Hematopoietic multipotent progenitor cell (in vitro differentiated cells): ENCODE data around the gene PSMD13. TPM values are rescaled to one million over a fixed set of nuclear protein-coding genes. Genes with fewer than 3 reads are reported as not detected.

Experiments
- DNase-seq, 3 donors: peaks; one replicate each; pipeline ENCODE4 v3.0.0-alpha.2; 2011 to 2015; ENCODE audit warnings: low read depth in 2 of 3, low spot score in 2 of 3
- total RNA-seq: library from RNA; depleted of rRNA; stranded (reverse); fragments of >200 nt; gene quantifications from one replicate; pipeline ENCODE4 v1.2.3, GENCODE V29; 2012

Gene PSMD13
- total RNA-seq, 1 donor = 73.2 TPM

GRCh38 chr11:203945-204586, 32.7 kb upstream of the PSMD13 start:
- no peak for DNase-seq

GRCh38 chr11:204587-205109, 32.1 kb upstream of the PSMD13 start:
- DNase-seq = no peak

DNA sequence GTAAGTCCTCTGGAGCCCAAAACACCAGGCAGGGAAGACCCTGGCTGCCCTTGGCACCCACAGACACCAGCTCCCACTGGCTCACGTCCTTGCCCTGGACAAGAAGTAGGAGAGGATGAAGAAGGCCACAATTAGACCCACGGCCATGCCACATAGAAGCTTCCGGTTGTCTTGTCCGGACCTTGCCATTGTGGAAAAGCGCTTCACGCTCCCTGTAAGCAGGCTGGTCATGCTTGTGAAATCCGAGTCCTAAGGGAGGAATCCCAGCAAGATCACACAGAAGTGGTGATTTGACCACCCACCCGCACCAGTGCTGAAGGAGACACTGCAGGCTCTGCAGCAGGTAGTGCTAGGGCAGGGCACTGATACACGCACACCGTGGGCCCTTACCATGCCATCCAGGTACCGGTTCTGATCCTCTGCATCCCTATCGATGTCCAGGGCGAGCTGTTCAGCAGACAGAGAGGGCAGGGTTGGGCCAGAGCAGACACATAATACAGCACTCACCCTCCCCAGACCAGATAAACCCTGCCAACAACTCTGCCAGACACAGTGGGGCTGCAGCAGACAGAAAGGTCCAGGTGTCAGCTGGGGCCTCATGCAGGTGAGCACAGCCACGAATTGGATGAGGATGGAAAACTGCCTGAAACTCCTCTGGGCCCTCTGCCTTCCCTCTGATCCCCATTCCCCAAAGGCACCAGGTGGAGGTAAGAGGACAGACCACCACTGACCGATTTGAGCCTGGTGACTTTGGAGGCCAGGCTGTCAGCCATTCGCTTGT, 31.4 kb upstream of the PSMD13 start:
- DNase-seq = no peak

- DNase-seq = no peak
Measured at GRCh38 chr11:206002-206384, 30.8 kb upstream of the PSMD13 start.

DNA sequence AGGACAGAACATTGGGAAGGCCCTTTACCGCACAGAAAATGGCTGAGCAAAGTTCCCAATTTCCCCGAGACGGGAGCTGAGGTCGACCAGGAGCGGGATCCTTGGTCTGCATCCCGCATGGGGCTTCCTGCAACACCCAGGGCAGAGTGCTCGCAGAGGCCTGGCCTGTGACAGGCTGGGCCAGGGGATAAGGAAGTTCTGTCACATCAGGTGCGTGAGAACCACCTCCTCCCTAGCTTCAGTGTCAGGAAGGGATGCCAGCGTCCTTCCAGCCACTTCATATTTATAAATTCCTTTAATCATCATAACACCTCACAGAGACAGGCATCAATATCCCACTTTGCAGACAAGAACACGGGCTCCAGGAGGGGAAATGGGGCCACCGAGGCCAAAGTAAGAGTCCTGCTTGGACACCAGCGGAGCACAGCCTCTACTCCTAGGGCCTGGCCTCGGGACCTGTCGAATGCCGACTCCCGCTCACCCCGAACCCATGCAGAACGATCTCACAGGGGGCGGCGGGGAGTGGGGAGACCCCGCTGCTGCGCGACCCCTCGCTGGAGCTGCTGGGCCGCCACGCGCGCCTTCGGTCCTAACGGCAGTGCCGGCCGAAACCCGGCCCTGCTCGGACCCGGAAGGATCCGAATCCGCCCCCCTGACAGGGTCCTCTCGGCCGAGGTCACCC, 30.1 kb upstream of the PSMD13 start:
- no peak for DNase-seq

DNA sequence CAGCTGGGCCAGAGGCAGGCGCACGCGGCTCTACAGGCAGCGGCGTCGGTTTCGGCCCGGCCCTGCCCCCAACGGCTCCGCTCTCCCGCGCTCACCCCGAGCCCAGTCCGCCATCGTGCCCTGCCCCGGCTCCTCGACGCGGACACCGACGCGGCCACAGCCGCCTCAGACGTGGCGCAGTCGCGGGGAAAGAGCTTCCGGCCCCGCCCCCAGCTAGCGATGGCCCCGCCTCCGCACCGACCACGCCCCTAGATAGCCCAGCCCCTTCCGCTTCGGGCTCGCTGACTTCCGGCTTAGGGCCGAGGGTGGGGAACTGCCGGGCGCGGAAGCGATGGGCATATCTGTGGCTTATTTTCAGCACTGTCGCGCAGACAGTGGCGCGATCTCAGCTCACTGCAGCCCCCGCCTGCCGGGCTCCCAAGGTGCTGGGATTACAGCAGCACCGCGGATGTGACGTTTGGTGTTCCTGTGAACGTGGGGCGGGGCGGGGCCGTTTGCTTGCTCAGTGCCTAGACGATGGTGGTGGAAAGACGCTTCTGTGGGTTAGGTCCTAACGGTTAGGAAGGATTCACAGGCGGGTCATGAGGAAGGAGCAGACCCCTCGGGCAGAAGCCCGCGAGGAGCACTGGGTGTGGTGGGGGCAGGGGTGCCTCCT, 29.4 kb upstream of the PSMD13 start, which contains the start of the genes BET1L and RIC8A:
Gene BET1L (minus strand): TSS at position 192 of the 655 bp plus-strand sequence. CDS start 78 bp downstream, at position 114.
Gene RIC8A (plus strand): TSS at position 501 of the 655 bp plus-strand sequence. CDS start 1,147 bp downstream, outside the sequence.
- DNase-seq = peak; percentile 96 to 99 (median 99)

DNA sequence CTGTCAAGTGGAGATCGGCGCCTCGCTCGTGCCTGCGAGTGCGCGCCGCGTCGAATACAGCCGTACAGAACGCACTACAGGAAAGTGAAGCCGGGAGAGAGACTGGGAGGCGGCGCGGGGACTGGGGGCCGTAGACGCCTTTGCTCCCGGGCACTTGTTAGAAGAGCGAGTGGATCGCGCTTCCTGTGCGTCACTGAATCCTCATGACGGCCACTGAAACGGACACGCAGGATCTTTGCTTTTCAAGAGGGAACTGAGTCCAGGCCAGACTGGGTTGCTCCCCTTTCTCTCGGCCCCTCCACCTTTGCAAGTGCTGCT, 29.0 kb upstream of the PSMD13 start:
- no peak for DNase-seq

- DNase-seq = peak; percentile 68 to 88 (median 82)
Measured at GRCh38 chr11:208181-208916, 28.4 kb upstream of the PSMD13 start.

- no peak for DNase-seq
Measured at GRCh38 chr11:208917-209260, 27.9 kb upstream of the PSMD13 start.

GRCh38 chr11:209275-210121, 27.3 kb upstream of the PSMD13 start:
- no peak for DNase-seq

- no peak for DNase-seq
Measured at GRCh38 chr11:210122-210802, 26.5 kb upstream of the PSMD13 start.

GRCh38 chr11:210803-211180, 26.0 kb upstream of the PSMD13 start:
- no peak for DNase-seq

DNA sequence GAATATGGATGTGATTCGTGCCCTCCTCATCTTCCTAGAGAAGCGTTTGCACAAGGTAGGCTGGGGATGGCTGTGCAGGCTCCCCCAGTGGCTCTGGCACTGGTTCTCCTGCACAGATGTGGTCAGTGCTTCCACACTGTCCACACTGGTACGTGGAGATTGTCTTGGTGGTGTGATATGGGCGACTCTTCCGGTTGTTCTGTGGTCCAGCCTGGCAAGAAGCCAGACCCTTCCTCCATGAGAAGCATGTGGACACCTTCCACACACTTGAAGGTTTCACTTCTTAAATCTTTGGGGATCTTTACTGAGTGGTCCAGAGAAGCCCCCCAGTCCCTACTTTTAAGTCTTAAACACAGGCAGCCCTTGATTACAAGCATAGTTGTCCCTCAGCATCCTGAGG, 25.5 kb upstream of the PSMD13 start:
- DNase-seq = no peak

DNA sequence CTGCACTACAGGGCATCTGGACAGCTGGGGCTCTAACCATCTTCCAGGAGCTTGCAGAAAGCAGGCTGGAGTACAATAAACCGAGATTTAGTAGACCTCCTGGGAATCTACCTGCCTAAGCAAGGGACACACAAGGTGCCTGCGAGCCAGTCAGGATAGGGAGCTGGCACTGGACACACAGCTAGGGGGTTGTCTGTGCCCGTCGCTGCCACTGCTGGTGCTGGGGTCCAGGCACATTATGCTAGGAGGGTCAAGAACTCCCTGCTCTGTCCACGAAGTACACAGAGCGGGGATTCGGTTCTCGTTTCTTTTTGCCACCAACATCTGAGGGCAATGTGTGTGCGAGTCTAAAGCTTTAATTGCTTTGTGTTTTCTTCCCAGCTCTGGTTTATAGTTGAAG, 25.0 kb upstream of the PSMD13 start:
- no peak for DNase-seq

DNA sequence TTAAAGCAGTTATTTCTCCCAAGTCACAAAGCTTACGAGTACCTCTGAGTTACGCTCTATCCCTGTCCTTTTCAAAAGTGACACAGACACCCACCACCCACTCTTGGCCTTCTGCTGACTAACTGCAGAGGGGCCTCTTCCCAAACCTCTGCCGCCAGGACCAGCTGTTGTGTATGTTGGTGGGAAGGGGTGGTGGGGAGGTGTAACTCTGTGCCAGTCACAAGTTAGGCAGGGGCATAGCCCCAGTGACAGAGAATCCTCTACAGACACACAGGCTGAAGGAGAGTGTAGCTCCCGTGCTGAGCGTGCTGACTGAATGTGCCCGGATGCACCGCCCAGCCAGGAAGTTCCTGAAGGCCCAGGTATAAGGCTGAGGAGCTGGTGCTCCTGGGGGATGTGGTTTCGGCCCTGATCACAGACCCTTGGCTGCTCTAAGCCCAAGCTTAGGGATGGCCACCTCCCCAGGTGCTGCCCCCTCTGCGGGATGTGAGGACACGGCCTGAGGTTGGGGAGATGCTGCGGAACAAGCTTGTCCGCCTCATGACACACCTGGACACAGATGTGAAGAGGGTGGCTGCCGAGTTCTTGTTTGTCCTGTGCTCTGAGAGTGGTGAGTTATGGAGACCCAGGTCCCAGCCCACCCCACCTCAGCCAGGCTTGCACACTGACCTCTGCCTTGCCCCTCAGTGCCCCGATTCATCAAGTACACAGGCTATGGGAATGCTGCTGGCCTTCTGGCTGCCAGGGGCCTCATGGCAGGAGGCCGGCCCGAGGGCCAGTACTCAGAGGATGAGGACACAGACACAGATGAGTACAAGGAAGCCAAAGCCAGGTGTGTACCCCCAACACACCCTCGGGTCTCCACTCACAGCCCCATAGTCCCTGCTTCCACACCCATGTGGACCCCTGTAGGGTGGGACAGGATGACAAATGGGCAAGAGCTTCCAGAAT, 24.4 kb upstream of the PSMD13 start:
- no peak for DNase-seq

GRCh38 chr11:213111-213510, 23.7 kb upstream of the PSMD13 start:
- DNase-seq = no peak

DNA sequence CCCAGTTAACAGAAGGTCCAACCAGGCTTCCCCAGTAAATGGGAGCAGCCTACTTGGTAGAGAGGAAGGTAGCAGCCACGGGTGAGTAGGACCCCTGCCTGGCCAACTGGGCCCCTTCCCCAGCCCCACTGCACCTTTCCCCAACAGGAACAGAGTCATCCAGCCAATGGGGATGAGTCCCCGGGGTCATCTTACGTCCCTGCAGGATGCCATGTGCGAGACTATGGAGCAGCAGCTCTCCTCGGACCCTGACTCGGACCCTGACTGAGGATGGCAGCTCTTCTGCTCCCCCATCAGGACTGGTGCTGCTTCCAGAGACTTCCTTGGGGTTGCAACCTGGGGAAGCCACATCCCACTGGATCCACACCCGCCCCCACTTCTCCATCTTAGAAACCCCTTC, 22.7 kb upstream of the PSMD13 start:
- DNase-seq = no peak

- no peak for DNase-seq
Measured at GRCh38 chr11:215581-216037, 21.2 kb upstream of the PSMD13 start.
